NCI-H1694 treated with DMSO at 0.1 percent for 48 hours (cell line): Measurements from ENCODE around the gene ANKRD40.
"Not testable (repeated sequence)": the region's sequence is repeated elsewhere in the genome, so short reads cannot be mapped to it uniquely, and the experiment has no call there.

ENCODE experiments used
- DNase-seq: peaks from one replicate; lab custom pipeline; 2025; lab: John Stamatoyannopoulos, UW

The ANKRD40 gene, protein sequence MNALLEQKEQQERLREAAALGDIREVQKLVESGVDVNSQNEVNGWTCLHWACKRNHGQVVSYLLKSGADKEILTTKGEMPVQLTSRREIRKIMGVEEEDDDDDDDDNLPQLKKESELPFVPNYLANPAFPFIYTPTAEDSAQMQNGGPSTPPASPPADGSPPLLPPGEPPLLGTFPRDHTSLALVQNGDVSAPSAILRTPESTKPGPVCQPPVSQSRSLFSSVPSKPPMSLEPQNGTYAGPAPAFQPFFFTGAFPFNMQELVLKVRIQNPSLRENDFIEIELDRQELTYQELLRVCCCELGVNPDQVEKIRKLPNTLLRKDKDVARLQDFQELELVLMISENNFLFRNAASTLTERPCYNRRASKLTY

GRCh38 chr17:50707289-50708049 lies at the start of gene ANKRD40:
Gene ANKRD40, minus strand, starts transcription at chr17:50707914. Its CDS starts 260 bp downstream, at chr17:50707654.
- peak; percentile 94 for DNase-seq

DNA sequence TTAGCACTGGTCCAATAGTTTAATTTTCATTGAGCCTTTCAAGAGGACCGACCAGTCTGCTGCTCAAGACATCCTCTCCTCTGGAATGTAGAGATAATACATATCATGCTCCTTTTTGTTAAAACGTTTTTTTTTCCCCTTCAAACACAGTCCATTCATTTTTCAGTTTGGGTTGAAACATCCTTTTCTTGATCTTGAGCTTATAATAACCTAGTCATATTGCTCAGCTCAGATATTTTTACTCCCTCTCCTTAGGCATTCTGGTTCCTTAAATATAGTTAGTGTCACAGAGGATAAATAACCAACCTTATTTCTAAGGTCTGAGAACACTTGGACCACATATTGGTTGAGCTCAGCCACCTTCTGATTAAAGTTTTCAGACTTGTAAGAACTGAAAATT lies 46.8 kb upstream of the ANKRD40 start:
- DNase-seq, result no peak

DNA sequence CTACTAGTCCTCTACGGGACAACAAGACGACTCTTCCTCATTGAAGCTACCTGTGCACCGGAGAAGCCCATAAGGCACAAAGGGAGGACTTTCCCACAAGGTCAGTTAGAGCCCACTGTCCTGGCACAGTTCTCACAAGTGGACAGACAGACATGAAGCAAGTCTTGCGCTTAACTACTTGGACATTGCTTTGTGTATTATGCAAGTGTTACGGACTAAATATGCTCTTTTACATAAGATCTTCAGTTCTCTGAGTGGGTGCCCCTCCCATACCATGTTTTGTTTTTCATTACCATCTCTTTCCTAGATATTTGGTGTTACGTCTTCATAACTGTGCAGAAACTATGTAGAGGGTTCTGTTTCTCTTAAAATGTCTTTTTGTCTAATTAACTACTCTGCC lies 41.5 kb upstream of the ANKRD40 start:
- DNase-seq, result no peak

DNA sequence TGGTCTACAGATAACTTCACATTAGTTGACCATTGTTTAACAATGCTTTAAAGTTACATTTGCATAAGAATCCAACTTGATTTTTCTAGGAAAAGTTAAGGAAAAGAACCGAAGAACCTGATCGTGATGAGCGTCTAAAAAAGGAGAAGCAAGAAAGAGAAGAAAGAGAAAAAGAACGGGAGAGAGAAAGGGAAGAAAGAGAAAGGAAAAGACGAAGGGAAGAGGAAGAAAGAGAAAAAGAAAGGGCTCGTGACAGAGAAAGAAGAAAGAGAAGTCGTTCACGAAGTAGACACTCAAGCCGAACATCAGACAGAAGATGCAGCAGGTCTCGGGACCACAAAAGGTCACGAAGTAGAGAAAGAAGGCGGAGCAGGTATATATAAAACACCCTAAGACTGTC lies 37.9 kb upstream of the ANKRD40 start:
- no peak for DNase-seq

GRCh38 chr17:50739098-50739497 lies 31.4 kb upstream of the ANKRD40 start:
- DNase-seq, result no peak

DNA sequence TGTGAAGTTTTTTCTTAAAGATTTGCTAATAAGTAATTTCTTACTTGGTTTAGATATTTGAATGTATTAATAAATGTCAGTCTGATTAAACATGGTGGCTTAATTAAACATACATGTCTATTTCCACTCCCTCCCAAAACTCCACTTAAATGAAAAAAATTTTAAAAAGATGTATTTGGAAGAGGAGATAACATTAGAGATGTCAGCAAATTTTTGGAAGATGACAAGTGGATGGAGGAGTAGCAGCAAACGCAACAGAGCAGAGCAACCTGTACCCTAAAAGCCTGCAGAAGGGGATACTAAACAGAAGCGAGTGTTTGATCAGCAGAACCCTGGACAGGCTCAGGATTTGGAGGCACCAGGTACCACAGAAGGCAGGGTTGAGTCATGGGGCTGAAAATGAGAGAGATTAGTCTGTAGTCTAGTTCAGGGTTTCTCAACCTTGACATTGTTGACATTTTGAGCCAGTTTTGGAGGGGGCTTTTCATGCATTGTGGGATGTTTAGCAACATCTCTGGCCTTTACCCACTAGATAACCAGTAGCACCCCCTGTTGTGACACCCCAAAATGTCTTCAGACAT lies 29.5 kb upstream of the ANKRD40 start:
- no peak for DNase-seq

DNA sequence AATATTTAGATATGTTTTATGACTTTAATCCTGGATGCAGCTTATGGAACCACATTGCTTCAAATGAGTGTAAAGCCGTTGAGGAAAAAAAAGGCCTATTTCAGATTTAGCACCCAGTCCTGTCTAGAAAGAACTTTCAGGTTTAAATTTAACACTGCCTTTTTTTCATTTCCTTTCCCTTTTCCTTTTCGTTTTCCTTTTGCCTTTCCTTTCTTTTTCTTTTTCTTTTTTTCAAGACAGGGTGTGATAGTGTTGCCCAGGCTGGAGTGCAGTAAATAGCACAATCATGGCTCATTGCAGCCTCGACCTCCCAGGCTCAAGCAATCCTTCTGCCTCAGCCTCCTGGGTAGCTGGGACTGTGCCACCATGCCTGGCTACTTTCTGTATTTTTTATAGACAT lies 27.6 kb upstream of the ANKRD40 start:
- DNase-seq, result no peak

- no peak for DNase-seq
These were observed 24.1 kb upstream of the ANKRD40 start for GRCh38 chr17:50731575-50732460.

DNA sequence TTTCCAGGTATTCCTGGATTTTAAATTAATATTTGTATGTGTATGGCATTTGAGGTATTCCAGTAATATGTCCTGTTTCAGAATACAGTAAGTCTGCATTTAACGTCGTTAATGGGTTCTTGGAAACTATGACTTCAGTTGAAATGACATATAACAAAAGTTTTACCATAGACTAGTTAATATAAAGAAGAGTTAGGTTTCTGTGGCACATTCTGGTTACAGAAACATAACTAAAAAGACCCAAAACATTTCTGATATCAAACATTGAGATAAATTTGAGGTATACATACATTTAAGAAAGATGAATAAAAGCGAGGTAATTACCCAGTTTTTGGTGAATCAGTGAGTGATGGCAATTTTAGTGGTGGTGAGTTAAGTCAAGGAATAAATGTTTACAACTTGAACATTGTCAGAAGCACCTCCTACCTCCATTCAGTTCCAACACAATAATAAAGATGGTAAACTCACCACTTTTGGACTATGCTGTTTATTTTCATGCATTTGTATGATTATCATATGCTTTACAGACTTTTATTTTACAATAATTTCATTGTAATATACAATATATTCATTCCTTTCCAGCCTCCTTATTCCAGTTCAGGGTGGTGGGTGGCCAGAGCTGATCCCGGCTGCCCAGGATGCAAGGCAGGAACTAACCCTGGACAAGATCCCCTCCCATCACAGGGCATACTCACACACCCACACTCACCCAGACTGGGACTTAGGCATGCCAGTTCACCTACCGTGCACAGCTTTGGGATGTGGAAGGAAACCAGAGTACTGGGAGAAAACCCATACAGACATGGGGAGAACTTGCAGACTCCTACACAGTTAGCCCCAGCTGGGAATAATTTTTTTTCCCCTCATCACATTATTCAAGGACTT lies 21.4 kb upstream of the ANKRD40 start:
- no peak for DNase-seq

DNA sequence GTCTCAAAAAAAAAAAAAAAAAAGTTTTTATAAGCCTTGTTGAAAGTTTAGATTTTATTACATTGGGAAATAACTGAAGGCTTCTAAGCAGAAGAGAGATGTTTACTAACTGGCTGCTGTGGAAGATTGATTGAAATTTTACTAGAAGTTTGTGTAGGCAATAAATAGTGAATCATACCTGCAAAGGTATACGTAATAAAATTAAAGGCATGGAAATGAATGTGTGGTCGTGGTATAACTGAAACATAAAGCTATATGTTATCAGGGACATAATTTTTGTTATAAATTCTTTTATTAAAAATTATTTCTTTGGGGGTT lies 20.4 kb upstream of the ANKRD40 start:
- no peak for DNase-seq

DNA sequence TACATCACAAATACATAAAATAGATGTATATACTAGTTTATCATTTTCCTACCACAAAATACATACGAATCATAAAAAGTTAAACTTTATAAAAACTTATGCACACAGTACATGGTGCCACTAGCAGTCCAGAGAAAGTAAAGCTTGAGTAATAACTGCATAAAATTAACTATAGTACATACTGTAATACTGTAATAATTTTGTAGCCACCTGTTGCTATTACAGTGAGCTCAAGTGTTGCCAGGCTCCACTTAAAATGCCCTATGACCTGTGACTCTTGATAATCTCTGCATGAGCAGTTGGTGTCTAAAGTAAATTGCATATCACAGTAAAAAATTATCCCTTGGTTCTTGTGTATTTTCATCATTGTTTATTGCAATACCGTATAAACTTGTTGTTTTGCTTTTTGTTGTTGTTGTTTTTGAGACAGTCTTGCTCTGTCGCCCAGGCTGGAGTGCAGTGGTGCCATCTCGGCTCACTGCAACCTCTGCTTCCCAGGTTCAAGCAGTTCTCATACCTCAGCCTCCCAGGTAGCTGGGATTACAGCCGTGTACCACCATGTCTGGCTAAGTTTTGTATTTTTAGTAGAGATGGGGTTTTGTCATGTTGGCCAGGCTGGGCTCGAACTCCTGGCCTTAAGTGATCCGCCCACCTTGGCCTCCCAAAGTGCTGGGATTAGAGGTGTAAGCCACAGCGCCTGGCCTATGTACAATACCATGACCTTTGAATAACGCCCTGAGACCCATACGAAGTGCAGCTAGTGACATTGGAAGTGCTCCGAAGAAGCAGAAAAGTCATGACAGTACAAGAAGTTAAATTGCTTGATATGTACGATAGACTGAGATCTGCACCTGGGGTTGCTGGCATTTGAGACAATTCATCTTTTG lies 18.3 kb upstream of the ANKRD40 start:
- DNase-seq, result no peak

DNA sequence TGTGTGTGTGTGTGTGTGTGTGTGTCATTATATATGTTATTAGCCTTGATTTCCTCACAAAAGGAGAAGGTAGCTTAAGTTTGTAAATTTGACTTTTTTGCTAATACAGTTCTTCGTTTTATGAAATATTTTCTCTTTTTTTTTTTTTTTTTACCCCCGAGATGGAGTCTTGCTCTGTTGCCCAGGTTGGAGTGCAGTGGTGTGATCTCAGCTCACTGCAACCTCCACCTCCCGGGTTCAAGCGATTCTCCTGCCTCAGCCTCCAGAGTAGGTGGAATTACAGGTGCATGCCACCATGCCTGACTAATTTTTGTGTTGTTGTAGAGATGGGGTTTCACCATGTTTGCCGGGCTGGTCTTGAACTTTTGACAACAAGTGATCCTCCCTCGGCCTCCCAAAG lies 16.9 kb upstream of the ANKRD40 start:
- DNase-seq, result not testable (repeated sequence)

DNA sequence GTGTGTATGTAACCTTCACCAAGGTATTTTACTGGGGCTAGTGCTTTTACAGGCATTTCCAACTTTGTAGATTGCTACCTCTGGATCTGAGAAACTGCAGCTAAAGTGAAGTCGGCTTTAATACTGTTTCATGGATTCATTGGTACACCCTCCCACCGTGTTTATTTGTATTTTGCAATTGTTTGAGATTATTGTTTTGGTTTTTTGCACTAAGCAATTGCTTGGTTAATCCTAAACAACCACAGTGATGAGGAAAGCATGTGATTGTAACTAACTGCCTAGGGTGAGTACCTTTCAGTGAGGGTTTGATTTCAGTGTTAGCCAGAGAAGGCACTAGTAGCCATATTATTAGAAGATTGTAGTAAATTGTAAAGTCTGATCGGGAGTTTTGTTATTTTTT lies 15.0 kb upstream of the ANKRD40 start:
- no peak for DNase-seq

DNA sequence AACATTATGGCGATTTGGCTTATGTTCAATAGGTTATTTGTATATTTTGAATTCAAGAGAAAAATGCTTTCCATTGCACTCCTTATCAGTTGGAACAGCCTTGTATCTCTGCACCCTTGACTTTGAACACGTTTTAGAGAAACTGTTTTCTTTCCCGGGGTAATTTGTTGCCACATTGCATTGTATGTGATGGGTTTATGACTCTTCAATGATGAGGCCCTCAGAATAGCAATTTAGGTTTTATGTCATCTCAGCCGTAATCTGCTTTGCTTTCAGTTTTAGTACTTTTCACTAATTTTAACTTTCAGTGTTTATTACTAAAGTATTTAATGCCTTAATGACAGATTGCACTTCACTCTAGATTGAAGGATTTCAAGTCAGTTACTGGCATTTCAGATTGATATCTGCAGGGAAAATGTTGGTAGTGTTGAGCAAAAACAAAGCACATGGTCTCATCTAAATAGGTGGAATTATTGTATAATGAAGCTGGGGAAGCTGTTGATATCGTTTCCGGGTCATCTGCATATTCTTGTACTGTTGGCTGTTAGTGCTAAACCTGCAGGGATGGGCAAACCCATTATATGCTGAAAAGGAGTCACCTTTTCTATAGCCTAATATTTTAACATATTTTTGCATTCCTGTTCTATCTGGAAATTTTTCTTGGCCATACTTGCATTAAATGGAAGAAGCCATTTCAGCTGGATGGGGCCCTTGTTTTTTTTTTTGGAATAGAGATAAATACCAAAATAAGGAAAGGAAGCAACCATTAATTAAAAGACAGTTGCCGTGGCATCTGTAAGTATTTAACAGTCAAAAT lies 13.7 kb upstream of the ANKRD40 start:
- DNase-seq, result peak; percentile 10

GRCh38 chr17:50719924-50720794 lies 12.4 kb upstream of the ANKRD40 start:
- no peak for DNase-seq

DNA sequence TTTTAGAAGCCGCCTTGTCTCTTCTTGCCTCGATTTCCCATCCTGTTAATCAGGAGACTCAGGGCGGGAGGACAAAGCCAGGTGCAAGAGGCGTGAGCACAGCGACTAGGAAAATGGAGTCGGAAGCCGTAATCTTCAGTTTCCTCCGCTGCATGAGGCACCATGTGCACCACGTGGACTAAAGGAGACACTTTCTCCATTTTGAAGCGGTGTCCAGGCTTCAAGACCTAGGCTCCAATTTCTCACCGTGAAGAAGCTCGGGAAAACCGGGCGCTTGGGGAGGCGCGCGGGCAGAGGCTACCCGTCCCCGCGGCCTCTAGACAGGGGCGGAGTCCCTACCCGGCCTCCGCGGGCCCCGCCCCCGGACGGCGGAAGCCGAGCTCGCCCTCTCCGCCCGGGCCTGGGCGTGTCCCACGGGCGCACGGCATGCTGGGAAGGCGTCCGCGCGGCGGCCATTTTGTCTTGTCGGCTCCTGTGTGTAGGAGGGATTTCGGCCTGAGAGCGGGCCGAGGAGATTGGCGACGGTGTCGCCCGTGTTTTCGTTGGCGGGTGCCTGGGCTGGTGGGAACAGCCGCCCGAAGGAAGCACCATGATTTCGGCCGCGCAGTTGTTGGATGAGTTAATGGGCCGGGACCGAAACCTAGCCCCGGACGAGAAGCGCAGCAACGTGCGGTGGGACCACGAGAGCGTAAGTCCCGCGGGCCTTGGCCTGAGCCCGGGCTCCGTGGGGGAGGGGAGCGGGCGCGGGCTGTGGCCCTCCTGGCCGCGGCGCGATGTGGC lies 11.6 kb upstream of the ANKRD40 start, which contains the start of gene LUC7L3:
Gene LUC7L3 (plus strand): TSS at position 460 of the 780 bp plus-strand sequence. CDS start 130 bp downstream, at position 590.
- peak; percentile 92 for DNase-seq

GRCh38 chr17:50715471-50715870 lies 7.8 kb upstream of the ANKRD40 start:
- no peak for DNase-seq
